HG03520 (cell line): Measurements from ENCODE around the gene SH3YL1.

ENCODE experiments used
- ATAC-seq: cut with Tn5 transposase; IDR thresholded peaks from one replicate; pipeline ENCODE4 v1.9.1; 2021; ENCODE audit warnings: mild to moderate bottlenecking, moderate library complexity; ENCODE audit not compliant: unreplicated experiment

SH3YL1 gene, protein sequence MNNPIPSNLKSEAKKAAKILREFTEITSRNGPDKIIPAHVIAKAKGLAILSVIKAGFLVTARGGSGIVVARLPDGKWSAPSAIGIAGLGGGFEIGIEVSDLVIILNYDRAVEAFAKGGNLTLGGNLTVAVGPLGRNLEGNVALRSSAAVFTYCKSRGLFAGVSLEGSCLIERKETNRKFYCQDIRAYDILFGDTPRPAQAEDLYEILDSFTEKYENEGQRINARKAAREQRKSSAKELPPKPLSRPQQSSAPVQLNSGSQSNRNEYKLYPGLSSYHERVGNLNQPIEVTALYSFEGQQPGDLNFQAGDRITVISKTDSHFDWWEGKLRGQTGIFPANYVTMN

GRCh38 chr2:263774-264492 lies at the start of gene SH3YL1:
SH3YL1 (minus strand) TSS chr2:264032; CDS start chr2:263984, 48 bp downstream.
- ATAC-seq: peak; percentile 29

GRCh38 chr2:310994-311393 lies 47.2 kb upstream of the SH3YL1 start:
- ATAC-seq: no peak

DNA sequence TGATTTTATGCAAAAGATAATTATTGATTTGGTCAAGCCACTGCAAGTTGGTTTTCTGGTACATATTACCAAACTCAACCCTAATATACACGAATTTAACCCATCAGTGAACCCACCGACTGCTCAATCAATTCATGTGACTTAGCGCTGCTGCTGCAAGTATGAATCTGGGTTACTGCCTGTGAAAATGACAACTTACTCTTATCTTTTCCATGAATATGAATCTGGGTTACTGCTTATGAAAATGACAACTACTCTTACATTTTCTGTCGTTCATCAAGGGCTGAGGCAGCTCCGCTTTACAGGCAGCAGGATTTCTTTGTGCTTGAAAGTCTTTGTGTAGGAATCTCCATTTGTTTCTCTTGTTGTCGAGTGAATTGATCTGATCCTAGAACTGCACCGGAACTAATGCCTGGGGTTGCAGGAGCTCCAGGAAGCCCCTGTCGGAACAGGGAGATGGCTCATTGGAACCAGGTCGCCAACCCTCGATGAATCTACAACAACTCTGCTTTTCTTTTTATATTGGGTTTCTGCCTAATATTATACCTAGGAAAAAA lies 46.2 kb upstream of the SH3YL1 start:
- ATAC-seq: no peak

DNA sequence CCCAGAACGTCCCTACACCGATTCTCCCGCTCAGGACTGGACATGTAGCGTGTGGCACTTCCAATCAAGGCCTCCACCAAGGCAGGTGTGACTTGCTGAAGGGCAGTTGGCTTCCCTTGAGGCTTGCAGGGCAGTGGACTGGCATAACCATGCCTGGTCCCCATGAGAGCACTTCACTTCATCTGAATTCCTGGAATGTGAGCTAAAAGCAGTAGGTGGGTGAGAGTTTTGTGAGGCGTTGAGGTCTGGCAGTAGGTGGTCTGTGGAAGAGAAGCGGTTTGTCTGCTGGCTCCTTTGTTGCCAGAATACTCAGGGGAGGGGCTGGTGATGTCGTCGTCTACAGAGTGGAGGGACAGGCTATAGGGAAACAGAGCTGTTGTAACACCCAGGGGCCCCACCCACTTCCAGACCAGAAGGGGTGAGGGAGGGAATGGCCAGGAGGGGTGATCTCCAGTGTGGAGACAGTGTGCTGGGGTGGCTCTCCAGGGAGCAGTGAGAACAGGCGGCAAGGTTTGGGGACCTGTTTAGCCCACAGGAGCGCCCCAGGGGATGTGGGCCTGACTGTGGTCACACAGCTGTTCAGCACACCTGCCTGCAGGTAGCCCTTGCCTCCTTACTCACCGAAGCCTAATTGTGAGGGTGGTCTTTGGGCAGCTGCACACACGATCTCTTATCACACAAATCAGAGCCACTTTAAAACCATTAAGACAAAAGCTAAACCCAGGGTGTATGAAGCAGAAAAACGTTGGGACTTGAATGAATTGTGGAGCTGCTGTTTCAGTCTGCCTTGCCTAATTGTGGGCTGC lies 45.5 kb upstream of the SH3YL1 start:
- ATAC-seq: no peak

DNA sequence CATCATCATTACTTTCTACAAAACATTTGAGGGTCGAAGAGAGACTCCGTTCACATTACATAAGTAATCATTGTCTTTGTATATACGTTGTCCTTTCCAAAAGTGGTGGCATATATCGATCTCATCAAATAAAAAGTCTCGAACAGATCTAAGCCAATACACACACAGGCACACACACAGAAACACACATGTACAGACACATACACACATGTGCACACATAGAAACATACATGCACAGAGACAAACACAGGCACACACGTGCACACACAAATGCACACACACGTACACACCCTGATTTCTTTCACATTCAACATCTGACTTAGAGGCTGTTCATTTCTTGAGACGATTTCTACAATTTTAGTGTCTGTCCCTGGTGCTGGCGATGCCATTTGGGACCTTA lies 41.5 kb upstream of the SH3YL1 start:
- no peak for ATAC-seq

DNA sequence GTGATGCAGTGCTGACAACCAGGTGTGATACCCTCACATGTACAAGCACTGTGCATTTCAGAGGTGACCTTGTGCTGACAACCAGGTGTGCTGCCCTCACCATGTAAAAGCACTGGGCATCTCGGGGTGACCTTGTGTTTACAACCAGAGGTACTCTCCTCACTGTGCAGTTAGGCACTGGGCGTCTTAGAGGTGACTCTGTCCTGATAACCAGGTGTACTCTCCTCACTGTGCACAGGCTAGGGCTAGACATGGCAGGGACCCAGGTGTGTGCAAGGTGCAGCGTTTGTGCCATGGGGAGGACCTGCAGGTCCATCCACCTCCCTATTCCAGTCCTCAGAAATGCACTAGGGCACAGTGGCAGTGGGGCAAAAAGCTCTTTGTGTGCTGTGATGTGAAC lies 32.5 kb upstream of the SH3YL1 start:
- no peak for ATAC-seq

DNA sequence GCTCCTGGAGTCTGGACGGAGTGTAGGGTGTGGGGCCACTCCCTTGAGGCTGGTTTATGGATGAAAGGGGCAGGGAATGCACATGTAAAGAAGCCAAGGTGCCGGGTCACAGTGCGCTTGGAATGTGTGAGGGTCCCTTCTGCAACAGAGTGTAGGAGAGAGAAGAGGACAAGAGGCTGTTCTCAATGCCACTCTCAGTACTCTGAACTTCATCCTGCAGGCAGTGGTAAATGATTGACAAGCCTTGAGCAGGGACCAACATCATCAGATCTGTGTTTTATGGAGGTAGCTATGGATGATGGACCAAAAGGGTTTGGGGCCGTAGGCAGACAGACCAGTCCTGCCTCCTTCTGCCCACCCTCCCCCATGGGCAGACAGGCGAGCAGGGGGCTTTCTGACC lies 31.3 kb upstream of the SH3YL1 start:
- no peak for ATAC-seq

- ATAC-seq: no peak
Measured at GRCh38 chr2:290090-290722, 26.4 kb upstream of the SH3YL1 start.

DNA sequence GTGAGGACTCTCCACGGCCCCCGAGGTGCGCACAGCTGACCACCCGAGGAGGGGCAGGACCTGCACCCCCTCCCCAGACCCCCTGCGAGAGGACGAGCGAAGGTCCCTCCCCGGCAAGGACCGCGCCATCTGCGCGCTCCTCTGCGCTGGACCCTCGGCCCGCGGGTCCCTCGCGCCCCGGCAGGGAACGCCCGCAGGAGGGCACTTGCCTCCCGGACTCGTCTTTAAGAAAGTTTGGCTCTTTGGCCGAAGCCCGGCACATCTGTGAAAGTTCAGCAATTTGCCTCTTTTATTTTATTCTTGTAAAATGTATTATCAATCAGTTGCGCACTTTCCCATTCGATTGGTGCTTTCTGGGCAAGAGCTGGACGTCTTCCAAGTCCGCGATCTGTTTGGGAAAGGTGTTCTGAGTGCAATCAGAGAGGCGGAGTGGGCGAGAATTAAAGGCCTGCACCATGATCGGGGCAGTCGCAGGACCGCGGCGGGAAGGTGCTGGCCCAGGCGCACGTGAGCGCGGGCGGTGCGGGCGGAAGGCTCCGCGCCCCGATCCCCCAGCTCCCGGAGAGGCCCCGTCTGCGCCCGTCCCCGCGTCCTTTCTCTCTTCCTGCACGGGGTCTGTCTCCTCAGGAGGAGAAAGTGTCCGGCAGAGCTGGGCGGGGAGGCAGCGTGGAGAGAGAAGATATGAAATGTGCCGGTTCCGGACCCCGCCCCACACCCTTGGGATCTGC lies 25.7 kb upstream of the SH3YL1 start:
- ATAC-seq: no peak

- ATAC-seq: no peak
Measured at GRCh38 chr2:288758-289361, 25.0 kb upstream of the SH3YL1 start.

GRCh38 chr2:287911-288757 lies 24.3 kb upstream of the SH3YL1 start, which contains the start of gene ALKAL2:
ALKAL2 (minus strand) TSS chr2:288091; CDS start chr2:287835, 256 bp downstream.
- no peak for ATAC-seq

DNA sequence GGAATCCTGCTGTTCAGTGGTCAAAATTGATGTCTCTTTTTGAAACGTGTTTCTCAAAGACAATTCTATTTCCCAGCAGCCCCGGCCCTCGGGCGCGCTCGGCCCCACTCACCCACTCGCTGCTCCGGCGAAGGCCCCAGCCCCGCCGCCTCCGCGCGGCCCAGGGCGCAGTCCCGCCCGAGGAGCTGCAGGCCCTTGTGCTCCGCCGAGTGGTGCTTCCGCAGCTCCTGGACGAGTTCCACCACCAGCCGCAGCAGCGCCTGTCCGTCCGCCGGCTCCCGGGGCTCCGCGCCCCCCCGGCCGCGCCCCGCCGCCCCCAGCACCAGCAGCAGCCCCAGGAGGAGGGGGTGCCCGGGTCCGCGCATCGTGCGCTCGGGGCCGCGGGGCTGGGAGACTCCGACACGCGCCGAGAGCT lies 23.6 kb upstream of the SH3YL1 start:
- no peak for ATAC-seq

DNA sequence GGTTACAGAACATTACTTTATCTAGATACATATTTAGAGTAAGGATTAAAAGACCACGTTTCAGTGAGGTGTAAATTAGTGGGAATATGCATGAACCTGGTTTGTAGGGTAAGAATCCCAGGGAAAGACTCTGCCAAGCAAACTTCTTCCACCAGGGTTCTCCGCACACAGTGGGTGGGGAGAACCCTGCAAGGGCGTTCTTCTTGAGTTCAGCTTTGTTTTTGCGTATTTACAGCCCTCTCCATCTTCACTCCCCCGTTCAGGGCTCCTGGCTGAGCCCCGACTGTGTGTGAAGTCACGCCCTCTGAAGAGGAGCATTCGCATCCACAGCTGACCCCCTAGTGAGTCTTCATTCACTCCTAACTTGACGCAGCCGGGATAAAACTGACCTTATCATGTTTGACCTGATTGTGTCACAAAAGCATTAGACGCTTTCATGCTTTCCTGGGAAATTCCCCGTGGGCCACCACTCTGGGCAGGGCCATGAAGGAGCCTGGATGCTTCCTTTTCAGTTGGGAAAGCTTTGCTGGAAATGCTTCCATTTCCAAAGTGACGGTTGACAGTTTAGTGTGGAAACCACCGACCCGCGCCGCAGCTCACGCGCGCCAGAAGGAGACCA lies 23.1 kb upstream of the SH3YL1 start:
- ATAC-seq: no peak

GRCh38 chr2:286035-286434 lies 22.2 kb upstream of the SH3YL1 start:
- ATAC-seq: no peak

GRCh38 chr2:285531-285930 lies 21.7 kb upstream of the SH3YL1 start:
- ATAC-seq: no peak

DNA sequence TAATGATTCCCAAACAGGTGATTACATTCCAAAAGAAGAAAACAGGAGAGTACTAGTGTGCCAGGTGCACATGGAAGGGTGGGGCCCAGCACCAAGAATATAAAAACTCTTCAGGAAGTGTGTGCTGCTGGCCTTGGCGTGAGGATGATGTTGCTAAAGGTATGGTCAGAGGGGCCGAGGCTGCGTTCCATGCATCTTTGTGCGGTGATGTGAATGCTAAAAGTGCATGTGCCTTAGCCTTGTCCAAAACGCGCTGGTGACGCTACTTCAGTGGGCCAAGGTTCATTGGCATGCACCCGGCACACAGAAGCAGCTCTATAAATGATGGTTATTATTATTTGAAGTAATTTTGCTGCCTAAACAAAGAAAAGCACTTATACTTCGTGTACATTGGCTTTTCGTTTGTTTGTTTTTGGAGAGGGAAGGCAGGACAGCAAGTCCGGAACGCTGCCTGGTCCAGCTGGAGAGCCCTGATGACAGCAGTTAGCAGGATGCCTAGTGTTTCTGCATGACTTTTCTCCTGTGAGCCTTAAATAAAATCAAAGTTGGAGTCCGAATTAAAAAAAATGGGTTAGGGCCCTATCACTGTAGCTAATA lies 21.2 kb upstream of the SH3YL1 start:
- no peak for ATAC-seq

GRCh38 chr2:283996-284794 lies 20.4 kb upstream of the SH3YL1 start:
- no peak for ATAC-seq
